HG03457 (cell line): Measurements from ENCODE around the gene SCN8A.

Experiments used
- ATAC-seq: cut with Tn5 transposase; IDR thresholded peaks from one replicate; pipeline ENCODE4 v1.9.1; 2021; ENCODE audit warnings: moderate number of reproducible peaks; ENCODE audit not compliant: unreplicated experiment

SCN8A gene

GRCh38 chr12:51847643-51848325 lies 256.8 kb downstream of the SCN8A start:
- ATAC-seq, result no peak

GRCh38 chr12:51848326-51848727 lies 257.3 kb downstream of the SCN8A start, which contains the start of gene FIGNL2:
TSS of gene FIGNL2 (minus strand) at chr12:51848718. CDS start at chr12:51822413, 26,305 bp downstream.
- no peak for ATAC-seq

GRCh38 chr12:51848841-51849735 lies 258.1 kb downstream of the SCN8A start:
- ATAC-seq, result no peak

GRCh38 chr12:51850081-51850964 lies 259.3 kb downstream of the SCN8A start:
- no peak for ATAC-seq

GRCh38 chr12:51850965-51851299 lies 259.9 kb downstream of the SCN8A start:
- no peak for ATAC-seq

GRCh38 chr12:51851413-51852124 lies 260.5 kb downstream of the SCN8A start:
- no peak for ATAC-seq

GRCh38 chr12:51852404-51853137 lies 261.5 kb downstream of the SCN8A start:
- no peak for ATAC-seq

- no peak for ATAC-seq
Observed at GRCh38 chr12:51855586-51856428, 264.8 kb downstream of the SCN8A start.

GRCh38 chr12:51860986-51861385 lies 270.0 kb downstream of the SCN8A start:
- no peak for ATAC-seq
